GM12873 (cell line): ENCODE data around the gene PDLIM4.

ENCODE experiments used
- TF ChIP-seq, protein P1 (sequence below): IDR thresholded peaks from 2 replicates; pipeline ENCODE4 v1.5.1; 2012; ENCODE audit warnings: low read depth, mild to moderate bottlenecking, moderate library complexity, low read length, control low read depth; ENCODE audit not compliant: insufficient read depth; ENCODE audit errors: missing control alignments

Gene PDLIM4

DNA sequence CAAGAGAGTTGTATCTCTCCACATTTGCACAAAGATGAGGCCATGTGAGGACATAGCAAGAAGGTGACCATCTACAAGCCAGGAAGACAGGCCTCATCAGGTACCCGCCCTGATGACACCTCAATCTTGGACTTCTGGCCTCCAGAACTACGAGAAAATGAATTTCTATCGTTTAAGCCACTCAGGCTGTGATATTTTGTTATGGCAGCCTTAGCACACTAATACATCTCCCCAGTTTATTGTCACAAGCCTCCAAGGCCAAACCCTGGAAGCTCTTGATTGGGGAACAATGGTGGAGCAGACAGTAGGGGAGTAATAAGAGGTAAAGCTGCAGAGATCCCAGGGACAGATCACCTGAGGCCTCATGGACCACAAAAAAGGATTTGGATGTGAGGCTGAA, 22.2 kb upstream of the PDLIM4 start:
- TF ChIP-seq, protein P1, sequence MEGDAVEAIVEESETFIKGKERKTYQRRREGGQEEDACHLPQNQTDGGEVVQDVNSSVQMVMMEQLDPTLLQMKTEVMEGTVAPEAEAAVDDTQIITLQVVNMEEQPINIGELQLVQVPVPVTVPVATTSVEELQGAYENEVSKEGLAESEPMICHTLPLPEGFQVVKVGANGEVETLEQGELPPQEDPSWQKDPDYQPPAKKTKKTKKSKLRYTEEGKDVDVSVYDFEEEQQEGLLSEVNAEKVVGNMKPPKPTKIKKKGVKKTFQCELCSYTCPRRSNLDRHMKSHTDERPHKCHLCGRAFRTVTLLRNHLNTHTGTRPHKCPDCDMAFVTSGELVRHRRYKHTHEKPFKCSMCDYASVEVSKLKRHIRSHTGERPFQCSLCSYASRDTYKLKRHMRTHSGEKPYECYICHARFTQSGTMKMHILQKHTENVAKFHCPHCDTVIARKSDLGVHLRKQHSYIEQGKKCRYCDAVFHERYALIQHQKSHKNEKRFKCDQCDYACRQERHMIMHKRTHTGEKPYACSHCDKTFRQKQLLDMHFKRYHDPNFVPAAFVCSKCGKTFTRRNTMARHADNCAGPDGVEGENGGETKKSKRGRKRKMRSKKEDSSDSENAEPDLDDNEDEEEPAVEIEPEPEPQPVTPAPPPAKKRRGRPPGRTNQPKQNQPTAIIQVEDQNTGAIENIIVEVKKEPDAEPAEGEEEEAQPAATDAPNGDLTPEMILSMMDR: no peak

DNA sequence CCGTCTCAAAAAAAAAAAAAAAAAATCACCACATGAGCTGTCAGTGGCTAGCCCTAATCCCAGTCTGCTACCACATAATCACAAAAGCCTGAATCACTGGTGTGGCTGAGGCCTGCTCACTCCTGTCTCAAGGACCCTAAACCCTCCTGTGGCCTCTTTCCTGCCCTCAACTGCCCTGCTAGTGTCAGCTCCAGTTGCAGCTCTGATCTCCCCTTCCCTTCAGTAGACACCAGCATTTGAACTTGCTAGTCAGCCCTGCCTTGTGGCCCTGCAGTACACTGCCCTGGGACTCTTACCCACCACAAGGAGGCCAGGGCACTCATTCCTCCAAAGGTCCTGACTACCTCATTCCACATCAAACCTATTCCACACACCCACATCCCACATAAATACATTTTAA, 20.4 kb upstream of the PDLIM4 start:
- TF ChIP-seq, protein P1: peak; percentile 10

DNA sequence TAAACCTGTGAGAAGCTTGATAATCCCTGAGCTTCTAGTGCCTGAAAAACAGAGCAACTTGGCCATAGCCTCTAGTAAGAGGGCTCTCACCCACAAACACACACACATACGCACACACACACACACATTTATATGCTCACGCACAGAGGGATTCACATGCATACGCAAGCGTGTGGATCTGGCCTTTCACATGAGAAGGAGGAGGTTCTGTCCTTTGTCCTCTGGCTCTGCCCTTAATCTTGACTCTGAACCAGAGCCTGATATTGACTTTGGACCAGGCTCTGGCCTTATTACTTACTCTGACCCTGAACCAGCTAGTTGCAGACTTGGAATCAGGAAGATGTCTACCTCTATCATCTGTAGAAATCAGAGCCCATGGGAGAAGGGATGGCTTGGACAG, 19.8 kb upstream of the PDLIM4 start:
- TF ChIP-seq, protein P1: no peak

DNA sequence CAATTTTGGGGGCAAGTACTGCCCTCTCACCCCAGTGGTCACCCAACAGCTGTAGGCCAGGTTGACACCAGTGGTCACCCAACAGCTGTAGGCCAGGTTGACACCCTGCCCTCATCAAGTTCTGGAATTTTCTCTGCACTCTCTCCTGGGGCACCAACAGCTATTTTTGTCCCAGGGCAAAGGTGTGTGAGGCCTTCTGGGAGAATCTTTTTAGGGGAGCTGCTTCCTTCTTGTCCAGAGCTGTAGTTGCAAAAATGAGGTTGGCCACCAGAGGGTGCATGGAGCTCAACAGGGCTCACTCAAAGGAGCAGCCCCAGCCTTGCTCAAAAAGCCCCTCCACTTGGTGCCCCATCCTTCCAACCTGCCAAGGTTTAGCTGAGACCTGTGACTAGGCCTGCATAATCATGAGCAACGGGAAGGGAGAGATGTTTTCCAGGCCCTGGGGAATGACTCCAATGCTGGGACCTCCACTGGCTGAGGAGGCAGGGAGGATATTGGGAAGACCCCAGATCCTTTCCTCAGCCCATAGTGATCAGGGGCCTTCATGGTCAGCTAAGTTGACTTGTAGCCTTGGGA, 19.2 kb upstream of the PDLIM4 start:
- TF ChIP-seq, protein P1: peak; percentile 90

DNA sequence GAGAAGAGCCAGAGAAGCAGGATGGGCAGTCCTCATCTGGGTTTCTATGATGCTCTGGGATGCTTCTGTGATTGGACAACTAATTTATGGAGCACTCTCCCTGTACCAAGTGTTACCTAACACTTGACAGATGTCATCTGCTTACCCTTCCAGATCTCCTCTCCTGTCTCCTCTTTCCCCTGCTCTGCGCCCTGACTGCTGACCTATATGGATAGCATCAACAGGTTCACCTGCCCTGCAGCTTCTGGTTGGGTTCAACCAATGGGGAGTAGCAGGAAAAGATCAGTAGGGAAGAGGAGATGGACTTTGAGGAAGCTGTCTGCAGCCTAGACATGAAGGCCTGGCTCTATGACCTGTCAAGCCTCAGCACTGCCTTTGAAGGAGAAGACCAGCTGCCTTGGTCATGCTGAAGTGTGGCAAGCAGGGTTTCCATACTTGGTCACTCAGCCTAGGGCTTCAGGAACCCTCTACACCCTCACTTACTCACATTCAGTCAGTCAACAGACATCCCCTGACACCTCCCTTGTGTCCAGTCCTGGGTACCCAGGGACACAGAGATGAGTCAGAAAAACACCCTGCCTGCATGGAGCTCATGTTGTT, 18.5 kb upstream of the PDLIM4 start:
- TF ChIP-seq, protein P1: no peak

DNA sequence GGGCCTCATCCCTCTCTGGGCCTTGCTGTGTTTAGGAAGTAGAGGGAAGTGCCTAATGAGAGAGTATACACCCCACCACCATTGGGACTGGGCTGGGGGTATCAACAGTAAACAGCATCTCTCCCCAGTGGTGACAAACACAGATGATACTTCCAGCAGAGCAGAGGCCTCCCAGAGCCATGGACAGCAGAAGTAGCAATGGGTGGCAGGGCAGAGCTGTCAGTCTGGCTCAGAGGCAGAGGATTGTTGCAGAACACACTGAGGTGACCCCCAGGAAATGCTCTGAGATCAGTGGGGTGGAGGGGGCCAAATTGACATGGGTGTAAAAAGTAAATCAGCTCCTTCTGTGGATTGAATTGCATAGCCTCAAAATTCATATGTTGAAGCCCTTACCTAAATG, 17.7 kb upstream of the PDLIM4 start:
- TF ChIP-seq, protein P1: no peak

DNA sequence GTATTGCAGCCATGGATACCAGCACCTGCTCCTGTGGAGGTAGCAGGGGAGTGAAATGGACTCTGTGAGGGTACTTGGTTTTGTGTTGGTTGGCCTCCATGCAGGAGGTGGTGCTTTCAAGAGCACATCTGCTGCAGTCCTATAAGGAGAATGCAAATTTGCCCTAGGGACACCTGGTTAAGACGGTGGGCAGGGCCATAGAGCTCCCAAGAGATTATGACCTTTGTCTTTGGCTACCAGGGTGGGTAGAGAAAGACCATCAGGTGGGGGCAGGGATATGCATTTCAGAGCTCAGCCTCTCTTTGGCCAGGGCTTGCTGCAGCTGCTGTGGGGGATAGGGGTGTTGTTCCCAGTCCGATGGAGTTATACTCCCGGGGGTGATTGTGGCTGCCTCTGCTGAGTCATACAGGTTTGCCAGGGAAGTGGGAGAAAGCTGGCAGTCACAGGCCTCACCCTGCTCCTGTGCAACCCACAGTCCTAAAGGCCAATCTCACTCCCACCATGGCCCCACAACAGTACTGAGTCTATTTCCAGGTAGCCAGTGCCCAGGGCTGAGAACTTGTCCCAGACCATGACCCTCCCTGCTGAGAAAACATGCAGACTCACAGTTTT, 14.0 kb upstream of the PDLIM4 start:
- TF ChIP-seq, protein P1: no peak
